H1 (cell line): ENCODE data around the gene TLE2. TPM values are rescaled to one million over a fixed set of nuclear protein-coding genes. Genes with fewer than 3 reads are reported as not detected.

ENCODE experiments used
- CTCF ChIA-PET: fragments of 300-600 bp; sonication (Branson Sonifier 250); formaldehyde crosslinking; loops from one replicate; lab custom pipeline; 2021; ENCODE audit not compliant: partially characterized antibody; lab: Charles Lee
- POLR2A ChIA-PET: fragments of 300-600 bp; sonication (Branson Sonifier 250); formaldehyde crosslinking; loops from one replicate; lab custom pipeline; 2021; ENCODE audit warnings: inconsistent platforms; ENCODE audit not compliant: partially characterized antibody; lab: Charles Lee
- DNase-seq, 2 experiments: peaks; one replicate each; pipeline versions ENCODE4 v3.0.0 to v3.0.0-alpha.2; 2010 to 2022; ENCODE audit warnings: low spot score in 2 of 2, low read depth in 1 of 2, mixed read lengths in 1 of 2
- FAIRE-seq: peaks from 2 replicates; lab custom pipeline; 2011; peaks lifted over from hg19 to GRCh38; lab: Jason Lieb, UNC
- H2AFZ ChIP-seq: 2 replicates; pipeline ENCODE4 v1.8.1; 2012; ENCODE audit warnings: low read length, inconsistent platforms
- H2AK5ac ChIP-seq: 2 replicates; pipeline ENCODE4 v1.6.1; 2013; ENCODE audit warnings: low read depth, low read length
- H2BK120ac ChIP-seq: replicated peaks from 2 replicates; pipeline ENCODE3; 2013; ENCODE audit warnings: low read depth, low read length, inconsistent platforms
- H2BK12ac ChIP-seq: 2 replicates; pipeline ENCODE4 v1.6.1; 2013; ENCODE audit warnings: low read depth, low read length
- H2BK15ac ChIP-seq: 2 replicates; pipeline ENCODE4 v1.6.1; 2013; ENCODE audit warnings: low read length
- H2BK20ac ChIP-seq: 2 replicates; pipeline ENCODE4 v1.6.1; 2013; ENCODE audit warnings: low read length
- H2BK5ac ChIP-seq: 2 replicates; pipeline ENCODE4 v1.6.1; 2013; ENCODE audit warnings: low read depth, low read length
- H3K14ac ChIP-seq: 2 replicates; pipeline ENCODE4 v1.6.1; 2013; ENCODE audit warnings: inconsistent platforms; ENCODE audit not compliant: insufficient read length
- H3K18ac ChIP-seq: 2 replicates; pipeline ENCODE4 v1.6.1; 2013; ENCODE audit warnings: low read length; ENCODE audit errors: extremely low read depth
- H3K23ac ChIP-seq: 2 replicates; pipeline ENCODE4 v1.6.1; 2013; ENCODE audit warnings: inconsistent platforms; ENCODE audit not compliant: insufficient read length
- H3K23me2 ChIP-seq: 2 replicates; pipeline ENCODE4 v1.6.1; 2013; ENCODE audit warnings: low read depth, low read length
- H3K27ac ChIP-seq: 2 replicates; pipeline ENCODE4 v1.6.1; 2011; ENCODE audit warnings: low read depth, low read length, inconsistent platforms
- H3K27me3 ChIP-seq, 4 experiments: replicated peaks in 1 of 4; 1 replicate in 1 of 4; 2 replicates in 3 of 4; pipeline versions ENCODE4 v1.6.1 to v1.8.1; 2011 to 2013; ENCODE audit warnings: low read length in 3 of 4, mild to moderate bottlenecking in 3 of 4, inconsistent platforms in 2 of 4, mixed read lengths in 2 of 4, moderate library complexity in 1 of 4; ENCODE audit not compliant: control insufficient read depth in 3 of 4, insufficient read depth in 3 of 4; ENCODE audit errors: extremely low read depth in 1 of 4
- H3K36me3 ChIP-seq, 4 experiments: 2 replicates each; pipeline versions ENCODE4 v1.6.1 to v1.8.1; 2011 to 2013; ENCODE audit warnings: mild to moderate bottlenecking in 4 of 4, low read length in 3 of 4, moderate library complexity in 2 of 4, control low read depth in 1 of 4, inconsistent platforms in 1 of 4; ENCODE audit not compliant: insufficient read depth in 4 of 4, control insufficient read depth in 2 of 4
- H3K4ac ChIP-seq: replicated peaks from 2 replicates; pipeline ENCODE3; 2013; ENCODE audit warnings: low read length, low read depth, mixed read lengths, inconsistent platforms; ENCODE audit not compliant: insufficient read length
- H3K4me1 ChIP-seq, 4 experiments: replicated peaks in 1 of 4; 1 replicate in 1 of 4; 2 replicates in 3 of 4; pipeline versions ENCODE4 v1.6.1 to v1.8.1; 2011 to 2013; ENCODE audit warnings: low read length in 3 of 4, inconsistent platforms in 2 of 4, mixed read lengths in 1 of 4; ENCODE audit not compliant: insufficient read depth in 4 of 4, control insufficient read depth in 3 of 4
- H3K4me2 ChIP-seq, 2 experiments: 2 replicates each; pipeline versions ENCODE4 v1.6.1 to v1.8.1; 2011 to 2013; ENCODE audit warnings: low read depth in 2 of 2, low read length in 2 of 2, control low read depth in 1 of 2, inconsistent platforms in 1 of 2, mild to moderate bottlenecking in 1 of 2; ENCODE audit not compliant: insufficient read depth in 1 of 2
- H3K4me3 ChIP-seq, 4 experiments: fragments of 200-600, 300-600 bp in 1 of 4; sonication (generic), shearing (Covaris generic), sonication (Bioruptor Twin) in 1 of 4; 2 replicates each; pipeline versions ENCODE4 v1.5.1 to v1.8.1; 2011 to 2016; ENCODE audit warnings: low read length in 4 of 4, low read depth in 3 of 4, control low read depth in 2 of 4, inconsistent platforms in 2 of 4, mild to moderate bottlenecking in 2 of 4, mixed read lengths in 1 of 4, moderate library complexity in 1 of 4; ENCODE audit not compliant: insufficient read depth in 2 of 4; ENCODE audit errors: extremely low read depth in 1 of 4
- H3K56ac ChIP-seq: replicated peaks from 2 replicates; pipeline ENCODE3; 2013; ENCODE audit warnings: low read depth, mild to moderate bottlenecking, mixed read lengths, low read length, inconsistent platforms; ENCODE audit not compliant: insufficient read length
- H3K79me1 ChIP-seq: 2 replicates; pipeline ENCODE4 v1.6.1; 2013; ENCODE audit warnings: low read depth, low read length, control low read depth
- H3K79me2 ChIP-seq, 2 experiments: 2 replicates each; pipeline versions ENCODE4 v1.6.1 to v1.8.1; 2012 to 2013; ENCODE audit warnings: low read length in 2 of 2, mild to moderate bottlenecking in 2 of 2, inconsistent platforms in 1 of 2; ENCODE audit not compliant: insufficient read depth in 2 of 2, control insufficient read depth in 1 of 2
- H3K9ac ChIP-seq, 4 experiments: replicated peaks in 1 of 4; 1 replicate in 1 of 4; 2 replicates in 3 of 4; pipeline versions ENCODE4 v1.6.1 to v1.8.1; 2011 to 2013; ENCODE audit warnings: low read depth in 3 of 4, low read length in 3 of 4, control low read depth in 2 of 4, mild to moderate bottlenecking in 2 of 4, moderate library complexity in 2 of 4, inconsistent platforms in 1 of 4; ENCODE audit errors: extremely low read depth in 1 of 4
- H3K9me3 ChIP-seq, 2 experiments: 2 replicates each; pipeline versions ENCODE4 v1.6.1 to v1.8.1; 2012 to 2013; ENCODE audit warnings: mild to moderate bottlenecking in 2 of 2, moderate library complexity in 2 of 2, control low read depth in 1 of 2, inconsistent platforms in 1 of 2, low read depth in 1 of 2, low read length in 1 of 2, mixed read lengths in 1 of 2; ENCODE audit not compliant: insufficient read depth in 2 of 2
- H4K20me1 ChIP-seq, 2 experiments: replicated peaks in 1 of 2; 2 replicates each; pipeline versions ENCODE3 to v1.8.1; 2011 to 2013; ENCODE audit warnings: inconsistent platforms in 2 of 2, low read length in 2 of 2, mild to moderate bottlenecking in 1 of 2; ENCODE audit not compliant: insufficient read depth in 2 of 2, control insufficient read depth in 1 of 2
- H4K5ac ChIP-seq: 2 replicates; pipeline ENCODE4 v1.6.1; 2013; ENCODE audit warnings: low read length, low read depth, mixed read lengths, inconsistent platforms; ENCODE audit not compliant: insufficient read length
- H4K8ac ChIP-seq: 2 replicates; pipeline ENCODE4 v1.8.0; 2013; ENCODE audit warnings: mild to moderate bottlenecking, moderate library complexity, low read length, inconsistent platforms; ENCODE audit not compliant: insufficient read depth; ENCODE audit errors: extremely low read depth
- H4K91ac ChIP-seq: replicated peaks from 2 replicates; pipeline ENCODE3; 2013; ENCODE audit warnings: low read length, mixed read lengths, inconsistent platforms; ENCODE audit not compliant: insufficient read length
- EZH2 ChIP-seq: fragments of 200-600 bp; sonication (generic); IDR thresholded peaks from 2 replicates; pipeline ENCODE4 v1.7.1; 2012; ENCODE audit warnings: low read depth, mild to moderate bottlenecking, moderate library complexity, low read length, inconsistent platforms; ENCODE audit not compliant: severe bottlenecking
- KDM1A ChIP-seq: fragments of 200-600, 300-600 bp; sonication (generic); IDR thresholded peaks from 2 replicates; pipeline ENCODE4 v1.7.1; 2016; ENCODE audit warnings: mild to moderate bottlenecking, low read length, borderline replicate concordance
- POLR2A ChIP-seq, 2 experiments: IDR thresholded peaks; 1 replicate in 1 of 2; 2 replicates in 1 of 2; pipeline ENCODE4 v1.6.1; 2011; ENCODE audit warnings: low read depth in 2 of 2, low read length in 2 of 2, mild to moderate bottlenecking in 2 of 2; ENCODE audit errors: control extremely low read depth in 1 of 2
- RBBP5 ChIP-seq: IDR thresholded peaks from 2 replicates; pipeline ENCODE4 v1.7.1; 2012; ENCODE audit warnings: low read depth, mild to moderate bottlenecking, inconsistent platforms, low read length, moderate library complexity, borderline replicate concordance
- RFX5 ChIP-seq: IDR thresholded peaks from 2 replicates; pipeline ENCODE4 v1.6.1; 2011; ENCODE audit warnings: low read depth, low read length, improper control_type of control experiment, borderline replicate concordance
- SP1 ChIP-seq: IDR thresholded peaks from 2 replicates; pipeline ENCODE4 v1.6.1; 2011; ENCODE audit warnings: low read depth, low read length
- SP4 ChIP-seq: IDR thresholded peaks from 2 replicates; pipeline ENCODE4 v1.6.1; 2012; ENCODE audit warnings: low read length, inconsistent platforms
- TAF1 ChIP-seq: IDR thresholded peaks from 2 replicates; pipeline ENCODE4 v1.6.1; 2011; ENCODE audit warnings: mild to moderate bottlenecking, low read depth, low read length
- TAF7 ChIP-seq: optimal IDR thresholded peaks from 2 replicates; pipeline ENCODE3; 2011; ENCODE audit warnings: low read depth, mild to moderate bottlenecking, inconsistent platforms, low read length, moderate library complexity, borderline replicate concordance
- polyA plus RNA-seq, 7 experiments: library from polyadenylated mRNA; depleted of rRNA in 3 of 7; stranded (reverse) in 5 of 7; unstranded in 2 of 7; fragments of >200 nt in 5 of 7; fragments of 200-250 nt in 2 of 7; gene quantifications; 1 replicate in 5 of 7; 2 replicates in 1 of 7; 4 replicates in 1 of 7; pipeline versions ENCODE4 v1.2.1 to v1.2.3, GENCODE V29; 2011 to 2013; ENCODE audit warnings: missing spikeins in 2 of 7, mixed read lengths in 2 of 7
- total RNA-seq: library from RNA; stranded (reverse); fragmentation: NEBNext Ultra II Directional; extraction: Animal tissue kit (Norgen Biotek cat#: 25700); gene quantifications from 2 replicates; pipeline ENCODE4 v1.2.1, GENCODE V29; 2021
- TF ChIP-seq, protein P1 (sequence below): IDR thresholded peaks from 2 replicates; pipeline ENCODE4 v1.6.1; 2011; ENCODE audit warnings: low read depth, mild to moderate bottlenecking, low read length; ENCODE audit not compliant: insufficient read depth
- TF ChIP-seq, protein P2 (sequence below): IDR thresholded peaks from 2 replicates; pipeline ENCODE4 v1.6.1; 2011; ENCODE audit warnings: low read length, improper control_type of control experiment

The TLE2 gene
- total and polyA plus RNA-seq, 2 of the 8 experiments (the other 6 are each of a cell fraction or from before 2014, with no cell fraction given), result 8.0 to 11.5 TPM

DNA sequence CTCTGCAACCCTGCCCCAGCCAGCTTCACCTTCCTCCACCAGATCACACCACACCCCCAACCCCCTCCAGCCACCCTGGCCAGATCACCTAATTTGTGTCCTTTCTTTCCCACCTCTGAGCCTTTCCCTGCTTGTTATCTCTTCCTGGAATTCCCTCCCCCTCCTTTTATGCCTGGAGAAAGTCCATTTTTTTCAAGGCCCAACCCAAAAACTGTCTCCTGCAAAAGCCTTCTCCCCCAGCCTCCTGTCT is 5.3 kb upstream of the TLE2 start:
- Histone ChIP-seq H3K27me3 (peaks cover 8 to 40% (median 30%) of the 10 kb centered on the region in 4 experiments), H3K9ac (peak overlapping the region in 1 of 4 experiments; percentile 18; a peak in 1 of 7 replicates)
- CTCF ChIA-PET, result interaction anchor here (0.7 to 3.4 kb wide), 4 partner anchors 9 to 83 kb away, joined by 3 to 19 read pairs (median 5); no protein-coding TSS in a partner anchor

More for the DNA sequence above, 5.3 kb upstream of the TLE2 start:
- Histone ChIP-seq H3K23ac (no peak overlapping the region), H4K8ac (no peak overlapping the region; the same call in 1 of the 2 replicates), H3K4me2 (peak overlapping the region; percentile 71 to 90; a peak in 3 of 4 replicates), H2BK120ac (no peak overlapping the region), H3K4me1 (peaks cover 0 to 12% (median 9%) of the 10 kb centered on the region in 4 experiments; a peak in 6 of 7 replicates), H3K79me1 (no peaks in the 10 kb centered on the region), H3K27ac (no peak overlapping the region), H3K56ac (no peak overlapping the region), H3K14ac (no peak overlapping the region), H2AK5ac (no peak overlapping the region), H4K5ac (no peak overlapping the region), H2BK20ac (no peak overlapping the region), H3K23me2 (peaks cover 16% of the 10 kb centered on the region), H2AFZ (no peak overlapping the region), H3K4ac (no peak overlapping the region), H3K4me3 (no peak overlapping the region), H2BK15ac (0 out of 2 replicates have a peak overlapping the region, but pooled peaks have one; percentile 55), H4K91ac (no peak overlapping the region), H2BK5ac (0 out of 2 replicates have a peak overlapping the region, but pooled peaks have one; percentile 73), H2BK12ac (0 out of 2 replicates have a peak overlapping the region, but pooled peaks have one; percentile 82), H3K18ac (no peak overlapping the region; the same call in 1 of the 2 replicates), H3K79me2 (no peaks in the 10 kb centered on the region), H4K20me1 (peaks cover 0 to 5% of the 10 kb centered on the region in 2 experiments), H3K36me3 (no peaks in the 10 kb centered on the region), H3K9me3 (no peaks in the 10 kb centered on the region)
- DNase-seq (no peak), FAIRE-seq (no peak)
- POLR2A ChIA-PET, result interaction anchor here (1.0 to 3.2 kb wide), 5 partner anchors 8 to 49 kb away, joined by 3 to 13 read pairs (median 3); no protein-coding TSS in a partner anchor
- TF ChIP-seq KDM1A (no peak), SP4 (no peak), POLR2A (IDR thresholded peaks at IDR 0.05; ENCODE audit: control extremely low read depth in 1 of 2, low read depth in 2 of 2, low read length in 2 of 2) (no peak), TAF7 (no peak), RFX5 (no peak), TAF1 (no peak), RBBP5 (no peak), SP1 (no peak), EZH2 (no peak)
- TF ChIP-seq, protein P1, sequence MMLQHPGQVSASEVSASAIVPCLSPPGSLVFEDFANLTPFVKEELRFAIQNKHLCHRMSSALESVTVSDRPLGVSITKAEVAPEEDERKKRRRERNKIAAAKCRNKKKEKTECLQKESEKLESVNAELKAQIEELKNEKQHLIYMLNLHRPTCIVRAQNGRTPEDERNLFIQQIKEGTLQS, result no peak
- TF ChIP-seq, protein P2, sequence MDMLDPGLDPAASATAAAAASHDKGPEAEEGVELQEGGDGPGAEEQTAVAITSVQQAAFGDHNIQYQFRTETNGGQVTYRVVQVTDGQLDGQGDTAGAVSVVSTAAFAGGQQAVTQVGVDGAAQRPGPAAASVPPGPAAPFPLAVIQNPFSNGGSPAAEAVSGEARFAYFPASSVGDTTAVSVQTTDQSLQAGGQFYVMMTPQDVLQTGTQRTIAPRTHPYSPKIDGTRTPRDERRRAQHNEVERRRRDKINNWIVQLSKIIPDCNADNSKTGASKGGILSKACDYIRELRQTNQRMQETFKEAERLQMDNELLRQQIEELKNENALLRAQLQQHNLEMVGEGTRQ, result no peak
